ENCODE results near the gene CDK5R2.

CDK5R2 gene

DNA sequence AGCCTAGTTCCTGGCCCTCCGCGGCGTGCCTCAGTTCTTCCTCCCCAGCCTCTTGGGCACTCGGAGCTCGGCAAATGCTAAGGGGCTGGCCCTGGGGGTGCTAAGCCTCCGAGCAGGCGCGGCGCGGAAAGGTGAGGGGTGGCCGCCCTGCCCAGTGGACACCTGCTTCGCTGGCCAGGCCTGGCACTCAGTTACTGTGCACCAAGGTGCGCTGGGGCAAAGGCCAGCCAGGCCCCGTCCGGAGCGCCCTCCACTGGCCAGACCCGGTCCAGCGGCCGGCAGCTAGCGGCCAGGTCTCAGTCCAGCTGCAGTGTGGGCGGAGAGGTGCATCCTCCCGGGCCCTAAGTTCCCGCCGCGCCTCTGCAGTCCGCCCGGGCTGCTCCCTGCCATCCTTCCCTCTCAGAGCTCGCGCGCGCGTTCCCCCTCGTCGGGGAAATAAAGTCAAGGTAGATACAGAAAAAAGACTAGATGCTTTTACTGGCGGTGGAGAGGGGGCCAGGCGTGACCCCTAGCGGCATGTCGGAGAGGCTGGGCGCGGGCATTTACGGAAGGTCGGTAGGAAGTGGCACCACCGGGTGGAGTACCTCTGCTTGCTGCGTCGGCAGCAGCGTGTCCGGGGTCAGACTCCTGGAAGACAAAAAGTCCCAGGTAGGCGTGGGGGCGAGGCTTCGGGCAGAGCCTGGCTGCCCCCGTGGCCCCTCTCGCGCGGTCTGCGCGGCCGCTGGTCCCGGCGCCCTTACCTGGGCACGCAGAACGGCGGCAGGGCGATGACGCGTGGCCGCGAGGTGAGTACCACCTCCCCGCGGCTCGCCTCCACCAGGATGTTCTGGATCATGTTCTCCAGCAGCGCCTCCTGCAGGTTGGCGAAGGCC lies 43.2 kb downstream of the CDK5R2 start:
- no peak for DNase-seq (ENCODE audit: low read depth)

DNA sequence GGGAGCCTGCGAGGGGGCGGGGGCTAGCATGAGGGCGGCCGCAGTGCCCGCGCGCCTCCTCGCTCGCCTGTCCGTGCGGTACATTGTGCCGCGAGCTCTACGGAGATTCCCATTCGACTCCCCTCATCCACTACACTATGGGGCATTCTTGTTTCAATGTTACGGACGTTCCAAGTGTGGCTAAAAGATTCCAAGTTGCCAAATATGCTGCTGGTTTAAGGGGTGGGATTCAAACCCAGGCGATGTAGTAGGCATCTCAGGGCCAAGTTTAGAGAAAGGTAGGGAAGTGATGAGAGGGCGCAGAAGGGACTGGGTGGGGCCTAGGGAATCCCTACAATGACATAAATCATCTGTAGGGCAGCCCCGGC lies 43.8 kb downstream of the CDK5R2 start:
- no peak for DNase-seq (ENCODE audit: low read depth)

DNA sequence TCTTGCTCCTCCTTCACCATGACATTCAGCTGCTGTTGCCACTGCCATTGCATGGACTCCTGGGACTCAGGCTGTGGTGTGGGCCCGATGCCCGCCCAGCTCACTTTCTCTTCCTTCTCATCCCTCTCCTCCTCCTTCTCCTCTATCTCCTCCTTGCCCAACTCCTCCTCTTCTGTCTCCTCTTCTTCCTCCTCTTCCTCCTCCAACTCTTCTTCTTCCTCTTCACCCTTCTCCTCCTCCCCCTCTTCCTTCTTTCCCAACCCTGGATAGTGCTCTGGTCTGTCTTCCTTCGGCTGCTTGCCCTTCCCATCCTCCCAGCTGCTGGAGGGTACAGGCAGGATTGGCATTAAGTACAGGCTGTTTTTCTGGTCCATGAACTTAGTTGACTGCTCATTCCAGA lies 44.5 kb downstream of the CDK5R2 start:
- no peak for DNase-seq (ENCODE audit: low read depth)

DNA sequence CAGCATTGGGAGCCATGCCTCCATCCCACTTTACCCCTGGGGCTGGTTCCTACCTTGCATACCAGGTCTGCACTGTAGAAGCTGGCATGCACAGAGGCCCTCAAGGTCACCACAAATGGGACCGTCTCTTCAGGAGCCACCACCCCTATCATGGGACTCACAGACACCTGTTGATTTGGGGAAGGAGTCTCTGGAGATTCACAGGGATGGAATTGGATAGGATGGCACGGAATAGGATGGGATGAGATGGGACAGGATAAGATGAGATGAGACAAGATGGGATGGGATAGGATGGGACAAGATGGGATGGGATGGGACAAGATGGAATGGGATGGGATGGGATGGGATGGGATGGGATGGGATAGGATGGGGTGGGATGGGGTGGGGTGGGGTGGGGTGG lies 49.8 kb downstream of the CDK5R2 start:
- no peak for DNase-seq (ENCODE audit: low read depth)

DNA sequence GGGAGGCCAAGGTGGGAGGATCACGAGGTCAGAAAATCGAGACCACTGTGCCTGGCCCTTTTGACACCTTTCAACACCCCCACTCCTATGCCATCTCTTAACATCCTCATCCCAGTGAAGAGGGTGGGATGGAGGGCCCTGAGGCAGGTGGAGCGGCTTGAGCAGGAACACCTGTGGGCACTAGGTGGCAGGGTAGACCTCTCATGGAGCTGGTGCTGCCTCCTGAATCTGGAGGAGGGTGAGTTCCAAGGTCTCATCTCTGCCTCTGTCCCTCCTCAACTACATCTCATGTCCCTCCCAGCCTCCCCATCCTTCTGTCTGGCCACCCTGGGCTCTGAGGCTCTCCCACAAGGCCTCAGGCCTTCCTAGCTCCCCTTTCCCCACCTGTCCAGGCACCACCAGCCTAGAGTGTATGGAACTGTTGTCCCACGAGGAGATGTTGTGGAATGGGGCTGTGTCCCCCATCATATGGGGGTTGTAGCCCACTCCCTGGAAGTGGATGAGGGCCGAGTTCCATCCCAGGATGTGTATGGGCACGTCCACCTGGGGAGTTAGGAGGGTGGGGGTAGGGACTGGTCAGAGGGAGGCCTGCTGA lies 50.8 kb downstream of the CDK5R2 start:
- DNase-seq (ENCODE audit: low read depth): no peak

DNA sequence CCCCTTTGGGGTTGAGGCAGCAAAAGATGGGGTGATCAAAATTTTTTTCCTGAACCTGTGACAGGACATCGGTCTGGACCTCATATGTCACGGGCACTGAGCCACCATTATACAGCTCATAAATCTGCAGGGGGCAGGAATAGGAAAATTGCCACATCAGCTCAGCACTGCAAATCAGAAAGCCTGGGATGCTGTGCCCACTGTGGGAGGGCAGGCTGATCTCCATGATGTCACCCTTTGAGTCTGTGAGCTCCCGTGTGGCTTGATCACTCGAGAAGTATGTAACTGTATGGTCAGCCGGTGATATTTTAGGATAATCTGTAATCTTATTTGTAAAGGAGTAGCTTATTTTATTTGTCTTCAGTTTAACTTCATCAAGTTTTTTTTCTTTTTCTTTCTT lies 51.4 kb downstream of the CDK5R2 start:
- no peak for DNase-seq (ENCODE audit: low read depth)
